ENCODE results near the gene FGF6. TPM values are rescaled to one million over a fixed set of nuclear protein-coding genes. Genes with fewer than 3 reads are reported as not detected.

FGF6 gene
- total RNA-seq, 1 experiment from 2014 or later, result not detected

- no peaks in the 10 kb centered on the region; the same call in 1 of the 2 replicates for H3K36me3 ChIP-seq (ENCODE audit: insufficient read depth, low read length)
- 0 out of 2 replicates have a peak, but pooled peaks cover 5% of the 10 kb centered on the region for H3K9me3 ChIP-seq (ENCODE audit: low read length)
- DNase-seq, result peak; percentile 56
- no peak overlapping the region for H2AFZ ChIP-seq (ENCODE audit: low read length)
- no peak overlapping the region for H3K9ac ChIP-seq (ENCODE audit: low read length)
- H3K27ac ChIP-seq (ENCODE audit: low read length), result no peak overlapping the region
- peak overlapping the region; percentile 44 for H3K4me3 ChIP-seq (ENCODE audit: low read length)
- H3K4me2 ChIP-seq (ENCODE audit: low read depth, low read length, poor library complexity, severe bottlenecking), result peak overlapping the region; percentile 74
- H3K79me2 ChIP-seq (ENCODE audit: low read length), result no peaks in the 10 kb centered on the region
- no peaks in the 10 kb centered on the region for H4K20me1 ChIP-seq (ENCODE audit: insufficient read depth, low read depth, low read length)
- H3K9me2 ChIP-seq (replicated peaks; ENCODE audit: insufficient read depth, low read length), result no peaks in the 10 kb centered on the region
- H3K27me3 ChIP-seq (ENCODE audit: low read length), result peaks cover 7% of the 10 kb centered on the region; the same call in 1 of the 2 replicates
- peaks cover 36% of the 10 kb centered on the region for H3K4me1 ChIP-seq (ENCODE audit: low read length)
Observed at GRCh38 chr12:4451694-4452093, 6.1 kb upstream of the FGF6 start.

GRCh38 chr12:4450551-4451112, 5.0 kb upstream of the FGF6 start:
- Histone ChIP-seq H3K9ac (ENCODE audit: low read length) (peak overlapping the region; percentile 40), H3K9me3 (ENCODE audit: low read length) (0 out of 2 replicates have a peak, but pooled peaks cover 5% of the 10 kb centered on the region), H3K4me1 (ENCODE audit: low read length) (peaks cover 36% of the 10 kb centered on the region), H3K4me3 (ENCODE audit: low read length) (peak overlapping the region; percentile 44), H3K36me3 (ENCODE audit: insufficient read depth, low read length) (no peaks in the 10 kb centered on the region; the same call in 1 of the 2 replicates), H3K4me2 (ENCODE audit: low read depth, low read length, poor library complexity, severe bottlenecking) (peak overlapping the region; percentile 74), H2AFZ (ENCODE audit: low read length) (peak overlapping the region; percentile 59; the same call in 1 of the 2 replicates), H3K9me2 (replicated peaks; ENCODE audit: insufficient read depth, low read length) (no peaks in the 10 kb centered on the region), H3K27ac (ENCODE audit: low read length) (no peak overlapping the region), H4K20me1 (ENCODE audit: insufficient read depth, low read depth, low read length) (no peaks in the 10 kb centered on the region), H3K27me3 (ENCODE audit: low read length) (peaks cover 7% of the 10 kb centered on the region; the same call in 1 of the 2 replicates), H3K79me2 (ENCODE audit: low read length) (no peaks in the 10 kb centered on the region)
- DNase-seq, result peak; percentile 81

- H3K27ac ChIP-seq (ENCODE audit: low read length), result no peak overlapping the region
- H3K9me3 ChIP-seq (ENCODE audit: low read length), result 0 out of 2 replicates have a peak, but pooled peaks cover 5% of the 10 kb centered on the region
- H3K9me2 ChIP-seq (replicated peaks; ENCODE audit: insufficient read depth, low read length), result no peaks in the 10 kb centered on the region
- peak overlapping the region; percentile 40 for H3K9ac ChIP-seq (ENCODE audit: low read length)
- H3K4me3 ChIP-seq (ENCODE audit: low read length), result peak overlapping the region; percentile 44
- H3K4me1 ChIP-seq (ENCODE audit: low read length), result peaks cover 32% of the 10 kb centered on the region
- DNase-seq, result peak; percentile 54
- no peaks in the 10 kb centered on the region; the same call in 1 of the 2 replicates for H3K36me3 ChIP-seq (ENCODE audit: insufficient read depth, low read length)
- H3K79me2 ChIP-seq (ENCODE audit: low read length), result no peaks in the 10 kb centered on the region
- no peaks in the 10 kb centered on the region for H4K20me1 ChIP-seq (ENCODE audit: insufficient read depth, low read depth, low read length)
- H3K27me3 ChIP-seq (ENCODE audit: low read length), result peaks cover 7% of the 10 kb centered on the region; the same call in 1 of the 2 replicates
- H3K4me2 ChIP-seq (ENCODE audit: low read depth, low read length, poor library complexity, severe bottlenecking), result peak overlapping the region; percentile 74
- H2AFZ ChIP-seq (ENCODE audit: low read length), result peak overlapping the region; percentile 59; the same call in 1 of the 2 replicates
Observed at GRCh38 chr12:4449851-4450221, 4.2 kb upstream of the FGF6 start.

GRCh38 chr12:4448943-4449850, 3.6 kb upstream of the FGF6 start:
- Histone ChIP-seq H3K27ac (ENCODE audit: low read length) (no peak overlapping the region), H3K36me3 (ENCODE audit: insufficient read depth, low read length) (no peaks in the 10 kb centered on the region; the same call in 1 of the 2 replicates), H3K9ac (ENCODE audit: low read length) (no peak overlapping the region), H3K9me3 (ENCODE audit: low read length) (0 out of 2 replicates have a peak, but pooled peaks cover 5% of the 10 kb centered on the region), H3K9me2 (replicated peaks; ENCODE audit: insufficient read depth, low read length) (no peaks in the 10 kb centered on the region), H3K4me3 (ENCODE audit: low read length) (no peak overlapping the region), H3K4me1 (ENCODE audit: low read length) (peaks cover 32% of the 10 kb centered on the region), H2AFZ (ENCODE audit: low read length) (peak overlapping the region; percentile 59; the same call in 1 of the 2 replicates), H3K79me2 (ENCODE audit: low read length) (no peaks in the 10 kb centered on the region), H3K27me3 (ENCODE audit: low read length) (peaks cover 7% of the 10 kb centered on the region; the same call in 1 of the 2 replicates), H3K4me2 (ENCODE audit: low read depth, low read length, poor library complexity, severe bottlenecking) (peak overlapping the region; percentile 74), H4K20me1 (ENCODE audit: insufficient read depth, low read depth, low read length) (no peaks in the 10 kb centered on the region)
- no peak for DNase-seq

- no peak overlapping the region for H3K27ac ChIP-seq (ENCODE audit: low read length)
- no peak overlapping the region for H3K4me2 ChIP-seq (ENCODE audit: low read depth, low read length, poor library complexity, severe bottlenecking)
- H3K27me3 ChIP-seq (ENCODE audit: low read length), result peaks cover 2% of the 10 kb centered on the region; the same call in 1 of the 2 replicates
- H3K79me2 ChIP-seq (ENCODE audit: low read length), result no peaks in the 10 kb centered on the region
- no peaks in the 10 kb centered on the region for H4K20me1 ChIP-seq (ENCODE audit: insufficient read depth, low read depth, low read length)
- peaks cover 32% of the 10 kb centered on the region for H3K4me1 ChIP-seq (ENCODE audit: low read length)
- no peaks in the 10 kb centered on the region for H3K9me2 ChIP-seq (replicated peaks; ENCODE audit: insufficient read depth, low read length)
- H3K9ac ChIP-seq (ENCODE audit: low read length), result no peak overlapping the region
- H2AFZ ChIP-seq (ENCODE audit: low read length), result no peak overlapping the region
- no peaks in the 10 kb centered on the region; the same call in 1 of the 2 replicates for H3K36me3 ChIP-seq (ENCODE audit: insufficient read depth, low read length)
- H3K4me3 ChIP-seq (ENCODE audit: low read length), result no peak overlapping the region
- no peak for DNase-seq
- 0 out of 2 replicates have a peak, but pooled peaks cover 3% of the 10 kb centered on the region for H3K9me3 ChIP-seq (ENCODE audit: low read length)
Observed at GRCh38 chr12:4448371-4448940, 2.8 kb upstream of the FGF6 start.

- no peaks in the 10 kb centered on the region for H3K9me2 ChIP-seq (replicated peaks; ENCODE audit: insufficient read depth, low read length)
- no peak for DNase-seq
Observed at GRCh38 chr12:4447151-4447550, 1.5 kb upstream of the FGF6 start.

GRCh38 chr12:4446335-4446734, 720 bp upstream of the FGF6 start:
- DNase-seq, result no peak
- Histone ChIP-seq H4K20me1 (ENCODE audit: insufficient read depth, low read depth, low read length) (no peaks in the 10 kb centered on the region), H3K36me3 (ENCODE audit: insufficient read depth, low read length) (no peaks in the 10 kb centered on the region), H3K4me2 (ENCODE audit: low read depth, low read length, poor library complexity, severe bottlenecking) (no peak overlapping the region), H3K9me2 (replicated peaks; ENCODE audit: insufficient read depth, low read length) (no peaks in the 10 kb centered on the region), H3K4me1 (ENCODE audit: low read length) (peaks cover 30% of the 10 kb centered on the region), H2AFZ (ENCODE audit: low read length) (no peak overlapping the region), H3K79me2 (ENCODE audit: low read length) (no peaks in the 10 kb centered on the region), H3K27ac (ENCODE audit: low read length) (no peak overlapping the region), H3K9me3 (ENCODE audit: low read length) (no peaks in the 10 kb centered on the region), H3K9ac (ENCODE audit: low read length) (no peak overlapping the region), H3K4me3 (ENCODE audit: low read length) (no peak overlapping the region), H3K27me3 (ENCODE audit: low read length) (no peaks in the 10 kb centered on the region)

More at GRCh38 chr12:4447151-4447550, 1.5 kb upstream of the FGF6 start:
- Histone ChIP-seq H2AFZ (ENCODE audit: low read length) (no peak overlapping the region), H3K27ac (ENCODE audit: low read length) (no peak overlapping the region), H3K36me3 (ENCODE audit: insufficient read depth, low read length) (no peaks in the 10 kb centered on the region; the same call in 1 of the 2 replicates), H3K27me3 (ENCODE audit: low read length) (no peaks in the 10 kb centered on the region; the same call in 1 of the 2 replicates), H3K79me2 (ENCODE audit: low read length) (no peaks in the 10 kb centered on the region), H3K4me3 (ENCODE audit: low read length) (no peak overlapping the region), H3K9ac (ENCODE audit: low read length) (no peak overlapping the region), H4K20me1 (ENCODE audit: insufficient read depth, low read depth, low read length) (no peaks in the 10 kb centered on the region), H3K9me3 (ENCODE audit: low read length) (no peaks in the 10 kb centered on the region), H3K4me1 (ENCODE audit: low read length) (peaks cover 32% of the 10 kb centered on the region), H3K4me2 (ENCODE audit: low read depth, low read length, poor library complexity, severe bottlenecking) (no peak overlapping the region)
